Non-pigmented ciliary epithelial cell (primary cell): ENCODE data around the gene TTLL11.

Experiments
- DNase-seq: peaks from one replicate; pipeline ENCODE4 v3.0.0-alpha.2; 2010; ENCODE audit warnings: low read depth

Gene TTLL11

DNA sequence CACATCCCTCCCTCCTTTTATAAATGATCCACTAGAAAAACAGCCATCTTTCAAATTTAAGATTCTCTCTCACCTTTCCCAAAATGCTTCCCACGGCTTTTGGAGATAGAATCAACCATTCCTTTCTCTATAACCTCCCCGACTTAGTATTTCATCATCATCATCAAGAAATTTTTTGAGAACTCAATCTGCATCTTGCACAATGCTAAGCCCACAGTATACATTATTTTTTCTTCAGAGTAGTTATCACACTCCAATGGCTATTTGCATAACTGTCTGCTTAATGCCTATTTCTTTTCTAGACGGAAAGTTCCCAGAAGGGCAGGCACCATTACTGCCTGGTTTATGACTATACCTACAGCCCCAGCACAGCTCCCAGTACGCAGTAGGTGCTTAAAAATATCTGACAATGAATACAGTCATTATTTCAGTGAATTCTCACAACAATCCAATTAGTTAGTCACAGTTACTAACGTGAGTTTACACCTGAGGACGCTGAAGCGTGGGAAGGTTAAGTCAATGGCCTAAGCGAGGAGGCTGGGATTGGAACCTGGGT, 212.7 kb downstream of the TTLL11 start:
- DNase-seq, result no peak

DNA sequence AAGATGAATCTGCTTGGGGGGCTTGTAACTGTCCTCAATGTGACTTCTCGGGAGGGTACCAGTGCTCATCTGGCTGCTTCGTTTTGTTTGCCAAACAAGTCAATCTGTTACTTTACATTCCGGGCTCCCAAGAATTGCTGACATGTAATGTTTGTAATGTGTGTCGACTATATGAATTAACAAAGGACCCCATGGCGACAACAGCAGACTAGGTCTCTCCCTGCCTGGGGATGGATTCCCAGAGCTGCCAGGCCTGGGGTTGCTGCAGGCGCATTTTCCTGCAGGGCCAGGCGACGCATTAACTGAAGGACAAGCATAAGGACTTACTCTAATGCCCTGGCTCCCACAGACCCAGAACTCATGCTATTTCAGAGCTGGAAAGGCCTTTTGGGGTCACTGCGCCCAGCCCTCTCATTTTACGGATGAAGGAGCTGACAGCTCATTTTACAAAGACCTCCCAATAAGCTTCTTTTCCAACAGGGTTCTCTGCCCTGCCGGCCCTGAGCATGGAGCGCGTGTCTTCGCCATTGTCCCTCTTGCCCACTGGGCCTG, 214.8 kb downstream of the TTLL11 start:
- no peak for DNase-seq

DNA sequence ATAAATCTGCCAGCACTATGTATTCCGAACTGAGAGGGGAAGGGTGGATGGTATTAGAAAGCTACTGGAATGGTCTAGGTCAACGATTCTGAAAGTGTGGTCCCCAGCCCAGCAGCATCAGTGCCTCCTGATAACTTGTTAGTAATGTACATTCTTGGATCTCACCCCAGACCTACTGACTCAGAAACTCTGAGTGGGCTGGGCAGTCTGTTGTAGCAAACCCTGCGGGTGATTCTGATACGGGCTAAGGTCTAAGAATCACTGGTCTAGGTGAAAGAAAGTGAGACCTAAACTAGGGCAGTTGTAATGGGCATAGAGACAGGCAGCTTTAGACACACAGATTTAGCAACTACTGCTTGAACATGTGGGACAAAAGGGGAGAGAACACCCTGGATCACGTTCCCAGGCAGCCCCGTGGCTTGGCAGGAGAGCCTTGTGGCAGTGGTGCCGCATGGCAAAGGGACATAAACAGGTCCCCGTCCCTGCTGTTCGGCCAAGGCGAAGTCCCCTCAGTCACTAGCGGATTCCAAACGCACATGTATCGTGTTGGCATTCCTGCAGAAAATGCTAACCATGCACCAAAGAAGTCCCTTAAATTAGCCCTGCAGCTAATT, 216.3 kb downstream of the TTLL11 start:
- DNase-seq, result peak; percentile 49

DNA sequence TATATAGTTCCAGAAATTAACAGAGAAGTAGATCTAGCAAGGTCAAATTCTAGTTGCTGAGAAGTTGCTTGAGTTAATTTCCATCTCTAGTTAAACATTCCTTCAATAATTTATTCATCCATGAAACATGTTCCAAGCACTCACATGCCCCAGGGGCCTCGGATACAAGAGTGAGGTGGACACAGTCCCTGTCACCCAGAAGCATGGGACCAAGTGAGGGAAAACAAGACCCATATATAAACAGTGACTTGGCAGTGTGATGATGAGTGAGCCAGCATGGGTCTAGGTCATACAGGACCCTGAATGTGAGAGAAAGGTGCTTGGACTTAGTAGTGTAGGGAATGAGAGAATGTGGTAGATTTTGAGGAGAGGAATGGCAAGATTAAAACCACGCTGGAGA, 216.9 kb downstream of the TTLL11 start:
- DNase-seq, result no peak

DNA sequence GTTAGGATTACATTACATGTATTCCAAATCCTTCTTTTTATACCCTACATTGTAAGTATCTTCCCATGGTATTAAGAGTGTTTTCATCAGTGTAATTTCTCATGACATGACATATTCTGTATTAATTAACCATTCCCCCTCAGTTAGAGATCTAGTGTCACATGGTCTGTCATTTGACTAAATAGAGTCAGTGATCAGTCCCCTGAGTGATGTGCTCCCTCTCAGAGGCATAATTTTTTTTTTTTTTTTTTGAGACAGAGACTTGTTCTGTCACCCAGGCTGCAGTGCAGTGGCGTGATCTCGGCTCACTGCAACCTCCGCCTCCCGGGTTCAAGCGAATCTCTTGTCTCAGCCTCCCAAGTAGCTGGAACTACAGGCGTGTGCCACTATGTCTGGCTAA, 218.6 kb downstream of the TTLL11 start:
- no peak for DNase-seq

DNA sequence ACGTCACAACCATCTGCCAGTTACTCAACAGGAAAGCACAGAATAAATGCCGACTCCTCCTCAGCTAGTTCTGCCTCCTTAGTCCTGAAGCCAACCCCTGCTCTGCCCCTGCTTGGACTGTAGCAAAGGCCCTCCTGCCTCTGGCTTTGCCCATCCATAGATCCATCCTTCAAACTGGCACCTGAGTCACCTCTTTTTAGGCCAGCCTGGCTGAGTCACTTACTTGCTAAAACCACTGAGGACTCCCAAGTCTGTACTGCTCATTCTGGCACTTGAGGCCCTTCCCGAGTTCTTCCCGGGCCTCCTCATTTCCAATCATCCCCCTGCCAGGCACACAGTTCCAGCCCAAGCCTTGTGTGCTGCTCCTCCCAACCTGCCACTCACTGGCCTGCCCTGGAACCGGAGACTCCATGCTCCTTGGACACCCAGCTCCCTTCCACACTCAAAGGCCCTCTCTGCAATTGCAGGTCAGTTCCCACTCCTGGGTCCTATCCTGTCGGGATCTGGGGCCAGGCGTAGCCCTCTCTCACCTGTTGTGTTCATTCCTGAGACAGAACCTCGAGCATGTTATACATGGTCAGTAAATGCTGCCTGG, 221.6 kb downstream of the TTLL11 start:
- no peak for DNase-seq

DNA sequence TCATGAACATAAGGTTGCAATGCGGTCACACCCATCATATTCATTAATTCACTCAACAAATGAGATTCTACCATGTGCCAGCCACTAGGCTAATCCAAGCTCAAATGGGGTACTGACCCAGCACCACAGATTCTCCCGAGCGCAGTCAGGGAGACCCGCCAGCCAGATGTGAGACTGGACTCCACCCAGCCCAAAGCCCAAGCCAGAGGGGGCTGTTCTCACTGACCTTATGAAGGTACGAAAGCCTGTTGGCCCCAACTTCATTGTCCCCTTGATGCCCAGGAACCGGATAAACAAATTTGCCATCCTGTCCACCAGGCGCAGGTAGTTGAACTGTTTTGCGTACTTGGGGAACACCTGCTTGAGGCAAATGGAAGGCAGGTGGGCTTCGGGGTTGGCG, 222.8 kb downstream of the TTLL11 start:
- DNase-seq, result no peak

DNA sequence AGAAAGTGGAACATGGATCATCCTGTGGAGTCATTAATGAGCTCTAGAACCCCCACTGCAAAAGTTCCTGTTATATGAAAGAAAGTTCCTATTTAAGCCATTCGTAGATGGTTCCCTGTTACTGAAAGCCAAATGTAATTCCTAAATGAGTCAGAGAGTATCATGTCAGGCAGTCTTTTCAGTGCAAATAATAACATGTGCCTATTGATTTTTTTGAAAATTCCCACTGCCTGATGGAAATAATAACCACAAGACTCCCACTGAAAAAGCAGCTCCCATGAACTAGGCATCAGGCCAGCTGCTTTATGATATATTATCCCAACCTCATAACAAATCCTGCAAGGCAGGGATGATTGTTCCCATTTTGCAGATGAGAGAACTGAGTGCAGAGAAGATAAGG, 224.5 kb downstream of the TTLL11 start:
- DNase-seq, result no peak

DNA sequence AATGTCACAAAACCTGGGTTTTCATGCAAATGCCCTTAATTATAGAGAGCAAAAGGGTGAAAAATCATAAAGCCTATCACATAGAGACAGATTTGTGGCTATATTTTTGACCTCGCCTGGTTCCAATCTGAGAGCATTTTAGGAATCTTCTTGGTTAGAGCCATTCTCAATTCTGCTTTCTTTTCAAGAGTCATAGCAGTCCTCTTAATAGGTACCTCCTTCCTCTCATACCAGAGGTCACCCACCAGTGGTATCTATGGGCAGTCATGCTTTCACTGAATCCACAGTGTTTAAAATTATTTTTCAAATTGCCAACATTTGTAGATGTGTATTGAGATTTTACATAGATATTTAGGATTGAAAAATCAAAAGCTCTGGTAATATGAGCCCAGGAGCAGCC, 226.2 kb downstream of the TTLL11 start:
- DNase-seq, result no peak

DNA sequence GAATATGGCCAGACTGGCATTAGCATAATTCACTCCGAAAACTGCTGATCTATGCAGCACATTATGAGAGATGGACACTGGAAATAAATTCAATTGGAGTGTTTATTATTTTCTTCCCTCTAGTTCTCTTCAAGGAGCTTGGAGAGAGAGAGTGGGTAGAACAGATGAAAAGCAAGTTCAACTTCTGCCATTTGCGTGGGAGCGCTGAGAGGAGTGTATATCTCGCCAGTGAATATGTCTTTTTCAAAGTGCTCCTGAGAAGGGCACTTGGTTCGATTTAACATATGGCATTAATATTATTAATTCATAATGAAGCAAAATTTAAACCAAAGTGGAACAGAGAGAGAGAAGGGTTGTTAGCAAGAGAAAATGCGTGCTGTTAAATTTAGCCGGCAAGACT, 227.2 kb downstream of the TTLL11 start:
- DNase-seq, result no peak

DNA sequence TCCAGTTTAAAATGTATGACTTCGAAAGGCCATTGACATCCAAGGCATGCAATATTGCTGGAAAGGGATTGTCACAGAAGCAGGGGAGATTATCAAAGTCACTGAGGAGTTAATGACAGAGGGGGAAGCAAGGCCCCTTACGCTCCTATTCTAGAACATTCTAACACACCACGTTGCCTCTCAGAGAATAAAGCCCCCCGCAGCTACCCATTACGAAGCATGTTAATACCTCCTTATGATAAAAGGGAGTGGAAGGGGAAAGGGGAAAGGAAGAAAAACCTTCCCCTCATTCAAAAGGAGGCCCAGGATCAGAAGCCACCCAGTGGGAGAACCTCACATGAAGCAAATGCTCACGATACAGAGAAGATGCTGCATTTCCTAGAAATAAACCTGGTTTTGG, 228.0 kb downstream of the TTLL11 start:
- no peak for DNase-seq

DNA sequence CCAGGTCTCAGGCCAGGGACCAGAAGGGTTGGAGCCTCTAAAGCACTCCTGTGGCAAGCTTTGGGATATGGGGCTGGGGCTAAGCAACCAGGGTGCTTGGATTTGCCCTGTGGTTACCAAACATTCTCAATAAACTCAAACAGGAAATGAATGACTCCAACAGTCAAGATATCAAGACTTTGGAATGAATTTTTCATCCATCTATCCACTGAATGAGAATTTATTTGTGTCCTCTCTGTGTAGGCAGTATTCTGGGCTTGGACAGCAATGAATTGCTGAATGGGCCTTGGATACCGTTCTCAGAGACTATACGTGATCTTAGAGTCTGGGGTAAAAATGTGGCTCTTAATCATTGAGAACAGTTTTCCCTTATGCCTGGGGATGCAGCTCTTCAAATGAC, 229.2 kb downstream of the TTLL11 start:
- DNase-seq, result no peak

DNA sequence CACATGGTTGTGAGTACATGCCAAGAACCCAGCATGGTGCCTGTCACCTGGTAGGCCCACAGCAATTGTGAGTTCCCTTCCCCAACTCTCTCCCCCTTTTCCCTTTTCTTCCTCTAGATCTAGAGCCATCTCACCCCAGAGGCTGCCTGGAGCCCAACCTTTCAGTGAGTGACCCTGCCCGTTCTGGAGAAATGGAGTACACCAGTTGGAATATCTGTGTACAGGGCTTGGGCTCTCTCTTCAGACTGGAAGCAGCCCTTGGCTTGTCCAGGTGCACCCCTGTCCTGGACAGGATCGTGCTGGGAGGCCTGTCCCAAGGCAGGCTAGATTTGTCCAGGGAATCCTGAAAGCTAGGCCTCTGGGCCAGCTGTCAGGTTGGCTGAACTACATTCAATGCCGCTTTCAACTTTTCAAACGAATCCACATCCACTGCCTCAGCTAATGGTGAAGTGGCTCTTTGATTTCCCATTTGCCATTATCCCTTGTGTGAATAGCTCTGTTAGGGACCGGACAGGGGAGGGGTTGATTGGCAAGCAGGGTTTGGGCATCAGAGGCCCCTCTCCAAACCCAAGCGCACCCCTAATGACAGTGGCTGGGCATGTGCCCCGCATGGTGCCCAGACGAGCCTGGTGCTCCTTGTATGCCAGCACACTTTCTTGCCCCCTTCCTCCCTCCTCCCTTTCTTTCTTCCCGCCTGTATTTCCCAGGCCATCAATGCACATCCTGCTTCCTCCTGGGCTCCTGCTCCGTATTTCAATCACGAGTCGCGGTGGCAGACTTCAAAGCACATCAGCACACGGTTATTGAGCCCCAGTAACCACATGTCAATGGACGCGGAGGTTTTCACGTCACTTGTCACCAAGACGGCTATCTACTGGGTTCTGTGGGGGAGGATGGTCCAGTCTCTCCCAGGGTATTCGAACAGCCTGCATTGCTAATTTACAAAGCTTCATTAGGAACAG, 230.5 kb downstream of the TTLL11 start:
- DNase-seq, result no peak

DNA sequence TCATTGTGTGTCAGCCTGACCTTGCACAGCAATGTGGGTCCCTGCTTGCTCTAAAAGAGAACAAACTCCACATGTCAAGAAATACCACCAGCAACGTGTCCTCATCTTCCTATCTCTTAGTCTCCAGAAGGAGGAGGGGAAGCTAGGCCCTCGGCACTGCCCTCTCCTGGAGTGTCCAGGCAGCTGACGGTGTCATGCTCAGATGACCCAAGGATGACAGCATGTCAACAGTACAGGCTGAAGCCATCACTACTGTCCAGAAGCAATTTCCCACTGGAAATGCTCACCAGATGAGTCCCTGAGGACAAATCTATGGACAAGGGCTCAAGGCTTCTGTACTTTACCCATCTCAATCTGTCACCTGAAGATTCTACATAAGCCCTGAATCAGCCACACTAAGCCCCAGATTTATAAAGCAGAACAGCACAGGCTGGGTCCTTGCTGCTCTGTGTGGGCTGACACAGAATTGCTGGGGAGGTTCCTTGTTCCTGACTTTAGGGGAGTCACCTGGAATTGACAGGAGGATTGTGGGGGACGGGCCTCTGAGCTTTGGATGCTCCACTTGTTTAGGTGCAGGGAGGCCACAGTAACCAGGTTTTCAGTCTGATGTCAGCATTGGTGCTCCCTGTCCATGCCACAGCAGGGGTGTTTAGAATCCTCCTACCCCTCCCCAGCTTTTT, 231.5 kb downstream of the TTLL11 start:
- no peak for DNase-seq

DNA sequence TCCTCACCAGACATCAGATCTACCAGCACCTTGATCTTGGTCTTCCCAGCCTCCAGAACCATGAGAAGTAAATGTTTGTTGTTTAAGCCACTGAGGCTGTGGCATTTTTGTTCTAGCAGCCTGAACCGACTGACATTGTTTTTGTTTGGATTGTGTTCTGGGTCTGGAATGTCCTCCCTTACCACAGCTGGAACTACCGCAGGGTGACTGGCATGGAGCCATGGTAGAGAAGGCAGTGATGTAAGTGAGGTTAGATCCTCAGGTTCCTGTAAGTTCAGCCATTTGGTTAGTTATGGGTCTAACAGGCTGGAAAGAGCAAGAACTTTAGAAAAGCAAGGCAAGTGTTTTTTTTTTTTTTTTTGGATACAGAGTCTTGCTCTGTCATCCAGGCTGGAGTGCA, 232.4 kb downstream of the TTLL11 start:
- peak; percentile 89 for DNase-seq

DNA sequence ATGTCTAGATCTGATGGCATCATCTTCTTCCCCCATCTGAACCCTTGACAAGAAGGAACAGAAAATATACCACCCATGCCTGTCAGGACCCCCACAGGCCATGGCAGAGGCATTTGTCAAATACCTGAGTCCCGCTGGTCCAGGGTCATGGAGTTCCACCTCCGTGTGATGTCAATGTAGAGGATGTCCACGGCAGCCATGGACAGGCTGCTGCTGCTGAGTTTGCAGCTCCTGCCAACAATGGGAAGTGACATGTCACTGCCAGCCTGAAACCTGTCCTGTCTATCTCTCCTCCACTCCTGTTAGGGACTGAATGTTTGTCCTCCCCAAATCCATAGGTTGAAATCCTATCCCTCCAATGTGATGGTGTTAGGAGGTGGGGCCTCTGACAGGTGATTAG, 232.9 kb downstream of the TTLL11 start:
- no peak for DNase-seq

DNA sequence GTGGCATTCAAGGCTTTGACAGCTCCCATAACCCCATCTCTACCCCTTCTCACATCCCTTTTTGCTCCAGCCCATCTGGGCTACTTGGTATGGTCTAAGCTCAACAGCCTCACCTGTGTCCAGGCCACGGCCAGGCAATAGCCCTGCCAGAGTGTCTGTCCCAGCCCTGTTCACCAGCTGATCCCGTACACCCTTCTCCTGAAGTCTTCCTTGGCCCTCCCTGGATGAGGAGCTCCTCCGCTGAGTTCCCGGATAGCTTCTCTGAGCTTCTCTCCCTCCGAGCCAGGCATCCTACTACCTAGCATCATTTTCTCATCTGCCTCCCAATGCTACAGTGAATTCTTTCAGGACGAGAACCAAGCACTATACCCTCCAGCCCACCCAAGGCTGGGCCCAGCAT, 233.5 kb downstream of the TTLL11 start:
- no peak for DNase-seq

DNA sequence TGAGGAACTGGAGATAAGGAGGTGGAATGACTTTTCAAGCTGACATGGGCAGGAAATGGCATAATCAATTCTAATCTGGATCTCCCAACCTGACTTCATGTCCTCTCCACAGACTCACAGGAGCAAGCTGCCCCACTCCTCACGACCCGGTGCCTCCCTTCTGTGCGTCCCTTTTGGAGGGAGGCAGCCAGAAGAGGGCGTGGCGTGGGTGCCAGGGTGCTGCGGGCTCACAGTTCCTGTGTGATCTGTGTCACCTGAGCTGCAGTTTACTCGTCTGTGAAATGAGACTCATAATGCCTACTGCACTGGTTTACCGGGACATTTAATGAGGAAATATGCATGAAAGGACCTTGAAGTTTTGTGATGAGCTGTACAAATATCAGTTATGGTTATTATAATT, 234.3 kb downstream of the TTLL11 start:
- DNase-seq, result no peak

DNA sequence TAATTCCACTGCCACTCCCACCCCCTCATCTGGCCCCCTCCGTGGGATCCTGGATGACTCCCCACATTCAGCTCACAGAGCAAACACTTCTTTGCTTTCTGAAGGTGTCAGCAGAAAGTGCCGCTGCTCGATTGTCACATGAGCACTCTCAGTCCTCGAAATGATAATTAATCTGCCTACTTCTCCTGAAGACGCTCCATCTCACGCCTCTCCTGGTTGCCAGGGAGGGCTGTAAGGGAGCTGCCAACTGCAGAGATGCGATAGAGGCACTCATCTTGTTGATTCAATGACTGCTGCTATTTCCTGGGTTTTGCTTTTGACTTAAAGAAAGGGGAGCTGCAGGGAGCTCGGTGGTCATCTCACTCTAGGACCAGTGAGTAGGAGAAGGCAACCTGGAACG, 235.2 kb downstream of the TTLL11 start:
- no peak for DNase-seq

DNA sequence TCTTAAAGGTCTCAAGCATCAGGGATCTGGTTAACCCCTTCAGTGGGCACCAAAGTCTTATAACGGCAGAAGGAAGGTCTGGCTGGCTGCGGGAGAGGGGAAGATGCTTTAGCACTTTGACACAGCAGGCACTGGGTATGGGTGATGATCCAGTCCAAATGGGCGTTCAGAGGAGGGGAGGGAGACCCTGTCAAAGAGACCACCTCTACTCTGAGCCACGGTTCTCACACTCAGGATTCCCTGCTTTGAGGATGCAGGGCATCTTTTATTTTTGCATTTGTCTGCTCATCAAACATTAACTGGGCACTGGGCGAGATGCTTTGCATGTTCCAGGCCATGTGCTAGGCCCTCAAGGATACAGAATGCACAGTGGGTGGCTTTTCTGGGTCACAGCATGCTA, 237.6 kb downstream of the TTLL11 start:
- DNase-seq, result no peak

DNA sequence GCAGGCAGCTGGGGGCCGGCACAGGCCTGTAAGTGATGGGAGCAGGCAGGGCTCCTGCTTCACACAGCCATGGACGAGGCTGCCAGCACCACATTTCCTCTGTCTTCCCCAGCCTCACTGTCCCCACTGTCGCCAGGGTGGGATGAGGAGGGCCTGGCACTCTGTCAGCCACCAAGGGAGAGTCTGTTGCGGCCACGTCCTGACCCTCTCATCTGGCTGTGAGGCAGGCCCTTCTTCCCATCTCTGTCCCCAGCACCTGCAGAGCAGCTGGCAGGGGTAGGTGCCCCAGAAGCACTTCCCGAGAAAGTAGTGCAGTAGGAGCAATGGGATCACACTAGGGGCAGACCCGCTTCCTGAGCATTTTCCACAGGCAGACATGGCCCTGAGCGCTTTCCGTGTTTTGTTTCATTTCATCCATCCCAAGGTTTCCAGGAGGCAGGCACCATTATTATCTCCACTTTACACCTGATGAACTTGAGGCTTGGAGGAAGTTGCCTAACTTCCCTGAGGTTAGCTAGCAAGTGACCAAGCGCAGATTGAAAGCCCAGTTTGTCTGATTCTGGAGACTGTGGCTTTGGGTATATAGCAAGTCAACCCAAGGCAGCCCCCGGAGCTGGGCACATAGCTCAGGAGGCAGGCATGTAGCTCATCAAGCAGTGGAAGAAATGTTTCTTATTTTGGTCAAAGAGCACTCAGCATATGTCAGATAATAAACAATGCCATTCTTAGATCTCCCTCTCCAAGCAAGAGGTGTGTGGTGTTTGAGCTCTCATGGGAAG, 239.3 kb downstream of the TTLL11 start:
- no peak for DNase-seq
